NK-92 treated with Interleukin-12 subunit alpha and Interleukin-12 subunit beta, amount 100 ng/mL, for 24 hours (cell line): ENCODE measurements around the gene MTSS2.
"Not testable (repeated sequence)": the region's sequence is repeated elsewhere in the genome, so short reads cannot be mapped to it uniquely, and the experiment has no call there.

Experiments
- DNase-seq: peaks from one replicate; lab custom pipeline; 2025; lab: John Stamatoyannopoulos, UW

MTSS2 gene

DNA sequence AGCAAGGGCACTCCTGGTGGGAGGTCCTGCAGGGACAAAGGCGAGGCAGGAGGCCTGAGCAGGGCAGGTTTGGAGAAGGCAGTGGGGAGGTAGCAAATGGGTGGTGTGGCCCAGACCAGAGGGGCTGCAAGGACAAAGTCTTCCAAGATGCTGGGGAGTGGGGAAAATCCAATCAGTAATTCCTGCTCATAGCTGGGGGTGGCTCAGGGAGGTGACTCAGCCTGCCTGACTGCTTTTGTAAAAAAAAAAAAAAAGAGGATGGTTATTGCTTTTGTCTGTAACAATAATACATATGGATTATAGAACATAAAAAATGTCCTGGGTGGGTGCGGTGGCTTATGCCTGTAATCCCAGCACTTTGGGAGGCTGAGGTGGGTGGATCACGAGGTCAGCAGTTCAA is 34.3 kb downstream of the MTSS2 start:
- DNase-seq: no peak

DNA sequence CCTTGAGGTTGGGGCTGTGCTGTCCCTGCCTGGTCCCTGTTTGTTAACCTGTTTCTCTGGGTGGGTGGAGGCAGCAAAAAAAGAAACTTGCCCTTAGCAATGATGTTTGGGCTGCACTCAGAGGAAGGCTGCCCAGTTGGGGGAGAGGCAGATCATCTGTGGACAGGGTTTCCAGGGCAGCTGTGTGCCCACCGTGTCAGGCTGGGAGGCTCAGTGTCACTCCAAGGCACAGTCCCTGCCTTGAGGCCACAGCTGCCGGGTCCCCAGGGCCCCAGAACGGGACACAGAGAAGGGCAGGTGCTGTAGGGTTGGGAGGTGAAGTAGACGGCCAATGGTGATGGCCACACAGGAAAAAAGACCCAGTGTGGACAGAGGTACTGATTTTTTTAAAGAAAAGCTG is 35.6 kb downstream of the MTSS2 start:
- no peak for DNase-seq

DNA sequence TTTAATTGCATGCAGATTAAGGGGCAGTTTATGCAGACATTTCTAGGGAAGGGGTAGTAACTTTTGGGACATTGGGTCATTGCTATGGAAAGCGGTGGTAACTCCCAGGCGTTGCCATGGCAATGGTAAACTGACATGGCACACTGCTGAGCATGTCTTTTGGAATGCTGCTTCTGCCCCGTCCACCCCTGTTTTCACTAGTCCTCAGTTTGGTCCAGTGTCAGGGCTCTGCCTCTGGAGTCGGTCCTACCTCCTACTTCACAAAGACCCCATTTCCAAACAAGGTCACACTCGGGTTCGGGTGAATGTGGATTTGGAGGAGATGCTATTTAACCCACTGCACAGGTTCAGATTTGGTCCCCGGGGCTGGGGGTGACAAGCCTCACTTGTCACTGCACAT is 36.6 kb downstream of the MTSS2 start:
- DNase-seq: no peak

DNA sequence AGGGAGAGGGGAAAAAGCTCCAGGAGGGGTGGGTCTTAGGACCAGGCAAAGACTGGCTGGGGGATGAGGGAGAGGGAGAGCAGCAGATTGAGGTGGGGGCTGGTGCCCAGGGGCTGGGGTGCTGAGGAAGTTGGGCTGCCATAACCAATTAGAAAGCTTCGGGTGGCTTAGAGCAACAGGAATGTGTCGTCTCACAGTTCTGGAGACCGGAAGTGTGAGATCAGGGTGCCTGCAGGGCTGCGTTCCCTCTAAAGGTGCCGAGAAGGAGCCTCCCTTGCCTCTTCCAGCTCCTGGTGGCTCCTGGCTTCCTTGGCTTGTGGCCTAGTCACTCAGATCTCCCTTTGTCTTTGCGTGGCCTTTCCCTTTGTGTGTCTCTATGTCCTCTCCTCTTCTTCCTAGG is 37.2 kb downstream of the MTSS2 start:
- no peak for DNase-seq

DNA sequence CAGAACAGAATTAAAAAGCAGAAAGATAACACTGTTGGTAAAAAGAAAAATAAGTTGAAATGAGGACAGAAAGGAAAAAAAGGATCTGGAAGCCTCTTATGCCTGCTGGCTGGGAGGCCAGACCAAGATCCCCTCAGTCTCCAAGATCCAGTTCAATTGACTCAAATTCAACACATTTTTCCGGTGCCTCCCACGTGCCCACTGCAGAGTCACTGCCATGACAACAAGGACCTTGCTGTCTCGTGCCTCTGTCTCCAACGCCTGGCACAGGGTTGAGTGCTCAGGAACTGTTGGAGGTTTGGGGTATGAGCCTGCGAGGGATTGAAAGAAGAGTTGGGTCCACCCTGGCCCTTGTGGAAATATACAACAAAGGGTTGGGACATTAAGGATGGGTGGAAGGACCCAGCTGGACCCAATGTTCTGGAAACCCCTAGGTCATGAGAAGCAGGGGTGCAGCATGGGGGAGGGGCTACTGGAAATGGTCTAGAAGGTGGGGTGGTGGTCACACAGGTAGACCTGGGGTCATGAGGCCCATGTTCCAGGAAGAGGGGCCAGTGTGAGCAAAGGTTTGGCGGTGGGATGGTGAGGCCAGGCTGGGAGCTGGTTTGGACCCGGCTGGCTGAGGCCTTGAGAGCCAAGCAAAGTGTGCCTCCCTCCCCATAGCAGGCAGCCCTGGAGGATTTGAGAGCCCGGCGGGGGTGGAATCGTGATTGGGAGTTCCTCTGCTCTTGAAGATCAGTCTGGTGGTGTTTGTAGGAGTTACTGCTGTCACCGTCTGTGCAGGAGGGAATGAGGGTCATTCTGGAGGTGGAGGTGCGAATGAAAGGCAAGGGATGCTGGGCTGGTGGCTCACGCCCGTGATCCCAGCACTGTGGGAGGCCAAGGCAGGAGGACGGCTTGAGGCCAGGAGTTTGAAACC is 38.2 kb downstream of the MTSS2 start:
- no peak for DNase-seq

DNA sequence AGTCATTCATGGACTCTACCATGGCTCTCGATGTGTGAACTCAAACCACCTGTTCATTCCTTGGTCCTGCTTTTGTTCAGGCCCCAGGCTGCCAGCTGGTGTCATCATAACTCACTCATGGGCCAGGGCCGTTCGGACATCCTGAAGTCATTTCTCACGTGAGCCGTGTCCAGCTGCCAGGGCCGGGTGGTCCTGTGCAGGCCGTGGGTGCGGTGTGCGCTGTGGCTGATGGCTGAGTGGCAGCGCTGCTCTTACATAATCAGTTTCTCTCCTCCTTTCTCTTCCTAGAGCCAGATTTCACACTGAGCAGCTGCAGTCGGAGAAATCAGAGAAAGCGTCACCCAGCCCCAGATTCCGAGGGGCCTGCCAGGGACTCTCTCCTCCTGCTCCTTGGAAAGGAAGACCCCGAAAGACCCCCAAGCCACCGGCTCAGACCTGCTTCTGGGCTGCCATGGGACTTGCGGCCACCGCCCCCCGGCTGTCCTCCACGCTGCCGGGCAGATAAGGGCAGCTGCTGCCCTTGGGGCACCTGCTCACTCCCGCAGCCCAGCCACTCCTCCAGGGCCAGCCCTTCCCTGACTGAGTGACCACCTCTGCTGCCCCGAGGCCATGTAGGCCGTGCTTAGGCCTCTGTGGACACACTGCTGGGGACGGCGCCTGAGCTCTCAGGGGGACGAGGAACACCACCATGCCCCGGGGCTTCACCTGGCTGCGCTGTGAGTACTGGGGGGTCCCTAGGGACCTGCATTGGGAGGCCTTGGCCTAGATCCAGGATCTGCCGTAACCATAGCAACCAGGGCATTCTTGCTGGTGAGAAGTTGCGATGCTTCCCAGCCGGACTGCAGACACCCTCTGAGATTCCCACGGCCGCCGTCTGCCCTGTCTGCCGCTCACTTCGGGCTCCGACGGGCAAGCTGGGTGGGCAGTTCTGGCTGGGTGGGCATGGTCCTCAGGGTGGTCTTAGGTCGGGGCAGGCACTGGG is 39.3 kb downstream of the MTSS2 start, which contains the start of gene IL34:
Gene IL34, plus strand, starts transcription at position 300 of the 982 bp plus-strand sequence. Its CDS starts 389 bp downstream, at position 689.
- DNase-seq: no peak

DNA sequence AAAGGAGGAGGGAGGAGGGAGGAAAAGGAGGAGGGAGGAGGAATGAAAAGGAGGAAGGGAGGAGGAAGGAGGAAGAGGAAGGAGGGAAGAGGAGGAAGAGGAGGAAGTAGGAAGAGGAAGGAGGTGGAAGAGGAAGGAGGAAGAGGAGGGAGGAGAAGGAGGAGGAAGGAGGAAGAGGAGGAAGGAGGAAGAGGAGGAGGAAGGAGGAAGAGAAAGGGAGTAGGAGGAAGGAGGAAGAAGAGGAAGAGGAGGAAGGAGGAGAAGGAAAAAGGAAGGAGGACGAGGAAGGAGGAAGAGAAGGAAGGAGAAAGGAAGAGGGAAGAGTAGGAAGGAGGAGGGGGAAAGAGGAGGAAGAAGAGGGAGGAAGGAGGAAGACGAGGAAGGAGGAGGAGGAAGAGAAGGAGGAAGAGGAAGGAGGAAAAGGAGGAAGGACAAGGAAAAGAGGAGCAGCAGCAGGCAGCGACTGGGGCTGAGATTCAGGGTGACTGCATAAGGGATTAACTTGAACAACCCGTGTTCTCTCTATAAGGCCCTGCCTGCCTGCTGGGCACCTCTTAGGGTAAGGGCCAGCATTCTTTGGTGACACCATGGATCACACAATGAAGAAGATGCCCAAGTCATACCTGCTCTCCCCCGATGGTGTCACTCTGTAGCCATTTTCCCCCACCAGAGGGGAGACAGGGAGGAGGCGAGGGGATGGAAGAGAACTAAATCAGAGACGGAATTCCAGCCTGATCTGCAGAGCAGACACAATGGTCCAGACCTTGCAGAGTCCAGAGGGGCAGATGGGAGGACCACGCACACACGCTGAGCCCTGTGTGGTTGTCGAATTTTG is 40.9 kb downstream of the MTSS2 start:
- no peak for DNase-seq

DNA sequence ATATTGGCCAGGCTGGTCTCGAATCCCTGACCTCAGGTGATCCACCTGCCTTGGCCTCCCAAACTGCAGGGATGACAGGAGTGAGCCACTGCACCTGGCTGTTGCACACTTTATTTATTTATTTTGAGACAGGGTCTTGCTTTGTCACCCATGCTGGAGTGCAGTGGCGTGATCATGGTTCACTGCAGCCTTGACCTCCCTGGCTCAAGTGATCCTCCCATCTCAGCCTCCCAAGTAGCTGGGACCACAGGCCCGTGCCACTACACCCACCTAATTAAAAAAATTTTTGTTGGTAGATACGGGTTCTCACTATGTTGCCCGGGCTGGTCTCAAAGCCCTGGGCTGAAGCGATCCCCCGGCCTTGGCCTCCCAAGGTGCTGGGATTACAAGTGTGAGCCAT is 42.6 kb downstream of the MTSS2 start:
- not testable (repeated sequence) for DNase-seq

DNA sequence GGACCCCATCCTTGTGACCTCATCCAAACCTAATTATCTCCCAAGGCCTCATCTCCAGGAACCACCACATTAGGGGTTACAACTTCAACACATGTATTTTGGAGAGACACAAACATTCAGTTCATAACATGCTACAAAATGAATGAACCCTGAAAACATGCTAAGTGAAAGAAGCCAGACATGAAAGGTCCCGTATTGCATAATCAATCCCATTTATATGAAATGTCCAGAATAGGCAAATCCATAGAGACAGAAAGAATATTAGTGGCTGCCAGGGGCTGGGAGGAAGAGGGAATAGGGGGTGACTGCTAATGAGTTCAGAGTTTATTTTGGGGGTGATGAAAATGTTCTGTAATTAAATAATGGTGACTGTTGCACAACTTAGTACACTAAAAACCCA is 43.2 kb downstream of the MTSS2 start:
- no peak for DNase-seq

DNA sequence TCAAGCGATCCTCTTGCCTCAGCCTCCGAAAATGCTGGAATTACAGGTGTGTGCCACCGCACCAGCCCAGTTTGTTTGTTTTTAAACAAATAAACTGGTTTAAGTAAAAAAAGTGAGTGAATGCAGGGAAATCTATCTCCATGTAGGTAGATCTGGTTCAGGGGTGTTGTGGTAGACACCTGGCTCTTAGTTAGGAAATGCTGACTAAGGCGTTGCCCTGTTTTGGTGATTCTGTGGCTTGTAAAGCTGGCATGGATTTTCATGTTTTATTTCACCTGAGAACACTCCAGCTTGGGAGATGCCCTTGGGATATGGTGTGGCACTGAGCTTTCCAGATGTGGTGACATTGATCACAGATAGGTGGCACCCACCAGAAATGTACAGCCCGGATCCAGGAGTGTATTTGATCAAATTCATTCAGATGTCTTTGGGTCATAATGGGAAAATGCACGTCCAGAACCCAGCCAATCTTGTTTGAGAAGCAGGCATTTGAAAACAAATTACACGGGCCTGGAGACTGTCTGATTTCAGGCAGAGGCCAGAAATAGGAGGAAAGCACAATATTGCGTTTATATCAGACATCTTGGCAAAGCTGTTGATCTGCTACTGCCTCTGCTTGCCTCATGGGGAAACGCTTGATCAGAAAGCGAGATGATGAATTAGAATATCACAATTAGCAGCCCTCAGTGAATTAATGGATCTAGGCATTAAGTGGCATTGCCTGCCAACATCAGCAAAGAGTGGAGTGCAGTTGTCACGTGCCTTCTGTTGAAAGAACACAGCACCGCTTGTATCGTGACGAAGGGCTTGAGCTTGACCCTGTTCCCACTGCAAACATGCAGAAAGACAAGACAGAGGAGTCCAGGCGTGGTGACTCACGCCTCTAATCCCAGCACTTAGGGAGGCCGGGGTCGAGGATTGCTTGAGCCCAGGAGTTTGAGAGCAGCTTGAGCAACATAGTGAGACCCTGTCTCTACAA is 46.8 kb downstream of the MTSS2 start:
- no peak for DNase-seq
